Neural cell (in vitro differentiated cells): ENCODE measurements around the gene HMCN2. TPM values are rescaled to one million over a fixed set of nuclear protein-coding genes. Genes with fewer than 3 reads are reported as not detected.

Experiments used
- H2AFZ ChIP-seq: fragments of 200-600, 300-800 bp; sonication (generic), shearing (Covaris generic); 2 replicates; pipeline ENCODE4 v1.6.0; 2014; ENCODE audit warnings: low read depth, mild to moderate bottlenecking, antibody characterized with exemption, low read length, moderate library complexity
- H3F3A ChIP-seq: fragments of 200-600 bp; shearing (Covaris generic); 2 replicates; pipeline ENCODE4 v1.6.1; 2016; ENCODE audit warnings: mild to moderate bottlenecking, moderate library complexity, mixed read lengths, antibody characterized with exemption, low read length; ENCODE audit not compliant: insufficient read depth, poor library complexity, severe bottlenecking
- H3K27ac ChIP-seq: fragments of 200-600, 300-800 bp; sonication (generic), shearing (Covaris generic); 2 replicates; pipeline ENCODE4 v1.5.1; 2014; ENCODE audit warnings: mild to moderate bottlenecking, low read length, moderate library complexity
- H3K27me3 ChIP-seq: fragments of 300-800, 200-600 bp; sonication (generic), shearing (Covaris generic); 2 replicates; pipeline ENCODE4 v1.6.0; 2014; ENCODE audit warnings: mild to moderate bottlenecking, low read depth, low read length, moderate library complexity; ENCODE audit not compliant: insufficient read depth
- H3K36me3 ChIP-seq: fragments of 300-800, 200-600 bp; sonication (generic), shearing (Covaris generic); 2 replicates; pipeline ENCODE4 v1.5.1; 2014; ENCODE audit warnings: mild to moderate bottlenecking, antibody characterized with exemption, low read length, moderate library complexity; ENCODE audit not compliant: insufficient read depth
- H3K4me2 ChIP-seq: fragments of 300-800, 200-600 bp; sonication (generic), shearing (Covaris generic); 2 replicates; pipeline ENCODE4 v1.6.0; 2014; ENCODE audit warnings: mild to moderate bottlenecking, low read length
- H3K4me3 ChIP-seq: fragments of 300-800, 200-600 bp; sonication (generic), shearing (Covaris generic); 2 replicates; pipeline ENCODE4 v1.5.1; 2014; ENCODE audit warnings: mild to moderate bottlenecking, low read length, moderate library complexity
- H3K79me2 ChIP-seq: fragments of 200-600 bp; shearing (Covaris generic); replicated peaks from 2 replicates; pipeline ENCODE4 v1.6.0; 2014; ENCODE audit warnings: mild to moderate bottlenecking, low read length, moderate library complexity; ENCODE audit not compliant: insufficient read depth
- H3K9ac ChIP-seq: fragments of 300-800, 200-600 bp; sonication (generic), shearing (Covaris generic); 2 replicates; pipeline ENCODE4 v1.6.1; 2016; ENCODE audit warnings: mild to moderate bottlenecking, low read length, mixed read lengths
- H3K9me2 ChIP-seq: fragments of 200-600 bp; shearing (Covaris generic); 2 replicates; pipeline ENCODE4 v1.6.1; 2016; ENCODE audit warnings: mild to moderate bottlenecking, low read length, mixed read lengths; ENCODE audit not compliant: insufficient read depth
- H3K9me3 ChIP-seq: fragments of 200-600, 300-800 bp; sonication (generic), shearing (Covaris generic); 2 replicates; pipeline ENCODE4 v1.6.1; 2016; ENCODE audit warnings: mild to moderate bottlenecking, mixed run types, low read length, moderate library complexity, mixed read lengths
- H4K20me1 ChIP-seq: fragments of 200-600 bp; shearing (Covaris generic); 2 replicates; pipeline ENCODE4 v1.6.1; 2016; ENCODE audit warnings: mild to moderate bottlenecking, mixed run types; ENCODE audit not compliant: insufficient read depth
- EP300 ChIP-seq: fragments of 450-650 bp; conservative IDR thresholded peaks from 2 replicates; pipeline ENCODE4 v1.6.1; 2014; ENCODE audit warnings: antibody characterized with exemption, mild to moderate bottlenecking, moderate library complexity; ENCODE audit not compliant: poor library complexity, severe bottlenecking
- EZH2 ChIP-seq: fragments of 200-600, 300-800 bp; shearing (Covaris generic), sonication (generic); IDR thresholded peaks from 2 replicates; pipeline ENCODE4 v1.6.1; 2014; ENCODE audit warnings: antibody characterized with exemption, low read length, borderline replicate concordance, mild to moderate bottlenecking; ENCODE audit not compliant: insufficient read depth, poor library complexity, severe bottlenecking
- MXI1 ChIP-seq: fragments of 450-650 bp; conservative IDR thresholded peaks from 2 replicates; pipeline ENCODE4 v1.6.1; 2014; ENCODE audit warnings: antibody characterized with exemption, mild to moderate bottlenecking; ENCODE audit not compliant: poor library complexity, severe bottlenecking
- POLR2AphosphoS5 ChIP-seq: IDR thresholded peaks from 2 replicates; pipeline ENCODE4 v1.6.1; 2012
- RAD21 ChIP-seq: fragments of 450-650 bp; conservative IDR thresholded peaks from 2 replicates; pipeline ENCODE4 v1.6.1; 2014; ENCODE audit warnings: antibody characterized with exemption, mild to moderate bottlenecking, moderate library complexity
- REST ChIP-seq: IDR thresholded peaks from 2 replicates; pipeline ENCODE4 v1.6.1; 2012; ENCODE audit warnings: borderline replicate concordance
- SMC3 ChIP-seq: fragments of 450-650 bp; conservative IDR thresholded peaks from 2 replicates; pipeline ENCODE4 v1.6.1; 2014; ENCODE audit warnings: antibody characterized with exemption, mild to moderate bottlenecking, moderate library complexity; ENCODE audit not compliant: poor library complexity
- TAF1 ChIP-seq: IDR thresholded peaks from 2 replicates; pipeline ENCODE4 v1.6.1; 2012; ENCODE audit warnings: low read depth
- polyA plus RNA-seq: library from polyadenylated mRNA; depleted of rRNA; stranded (reverse); fragments of >200 nt; gene quantifications from 2 replicates; pipeline ENCODE4 v1.2.3, GENCODE V29; 2014
- TF ChIP-seq, protein P1 (sequence below): fragments of 450-650 bp; IDR thresholded peaks from 2 replicates; pipeline ENCODE4 v1.5.1; 2014; ENCODE audit warnings: antibody characterized with exemption, mild to moderate bottlenecking, moderate library complexity; ENCODE audit not compliant: poor library complexity, severe bottlenecking

Gene HMCN2
- polyA plus RNA-seq, 1 donor from 2014 or later: 1.7 TPM

DNA sequence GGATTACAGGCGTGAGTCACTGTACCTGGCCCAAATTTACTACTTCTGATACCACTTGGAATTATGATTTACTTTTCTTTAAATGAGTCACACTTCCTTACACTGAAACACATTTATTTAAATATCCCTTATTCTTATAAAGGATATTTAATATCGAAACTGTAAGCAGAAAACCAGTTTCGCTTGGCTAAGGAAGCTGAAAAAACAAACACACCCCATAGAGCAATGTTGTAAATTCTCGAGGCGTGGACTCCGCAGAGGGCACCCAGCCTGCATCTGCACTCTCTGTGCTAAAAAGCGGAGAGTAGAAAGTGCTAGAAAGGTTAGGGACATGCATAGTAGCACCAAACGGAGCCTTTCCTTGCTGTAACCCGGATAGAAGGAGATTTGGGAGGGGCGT, 86.5 kb downstream of the HMCN2 start:
- no peaks in the 10 kb centered on the region for H3K27me3 ChIP-seq
- H2AFZ ChIP-seq: no peak overlapping the region
- no peaks in the 10 kb centered on the region for H3K9me3 ChIP-seq
- H3K79me2 ChIP-seq: no peaks in the 10 kb centered on the region
- H3K4me2 ChIP-seq: no peak overlapping the region
- H4K20me1 ChIP-seq: no peaks in the 10 kb centered on the region
- TF ChIP-seq, protein P1, sequence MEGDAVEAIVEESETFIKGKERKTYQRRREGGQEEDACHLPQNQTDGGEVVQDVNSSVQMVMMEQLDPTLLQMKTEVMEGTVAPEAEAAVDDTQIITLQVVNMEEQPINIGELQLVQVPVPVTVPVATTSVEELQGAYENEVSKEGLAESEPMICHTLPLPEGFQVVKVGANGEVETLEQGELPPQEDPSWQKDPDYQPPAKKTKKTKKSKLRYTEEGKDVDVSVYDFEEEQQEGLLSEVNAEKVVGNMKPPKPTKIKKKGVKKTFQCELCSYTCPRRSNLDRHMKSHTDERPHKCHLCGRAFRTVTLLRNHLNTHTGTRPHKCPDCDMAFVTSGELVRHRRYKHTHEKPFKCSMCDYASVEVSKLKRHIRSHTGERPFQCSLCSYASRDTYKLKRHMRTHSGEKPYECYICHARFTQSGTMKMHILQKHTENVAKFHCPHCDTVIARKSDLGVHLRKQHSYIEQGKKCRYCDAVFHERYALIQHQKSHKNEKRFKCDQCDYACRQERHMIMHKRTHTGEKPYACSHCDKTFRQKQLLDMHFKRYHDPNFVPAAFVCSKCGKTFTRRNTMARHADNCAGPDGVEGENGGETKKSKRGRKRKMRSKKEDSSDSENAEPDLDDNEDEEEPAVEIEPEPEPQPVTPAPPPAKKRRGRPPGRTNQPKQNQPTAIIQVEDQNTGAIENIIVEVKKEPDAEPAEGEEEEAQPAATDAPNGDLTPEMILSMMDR: no peak
- no peak for TF ChIP-seq POLR2AphosphoS5
- TF ChIP-seq EZH2: no peak
- TF ChIP-seq SMC3: no peak
- TF ChIP-seq EP300: no peak
- TF ChIP-seq RAD21: no peak
- no peak for TF ChIP-seq REST
- TF ChIP-seq TAF1: no peak
- no peak for TF ChIP-seq MXI1
- no peak overlapping the region for H3K9ac ChIP-seq
- no peaks in the 10 kb centered on the region for H3K36me3 ChIP-seq
- no peak overlapping the region for H3K27ac ChIP-seq
- no peaks in the 10 kb centered on the region for H3K9me2 ChIP-seq
- no peaks in the 10 kb centered on the region for H3F3A ChIP-seq
- no peak overlapping the region for H3K4me3 ChIP-seq

- Histone ChIP-seq H4K20me1 (no peaks in the 10 kb centered on the region), H3K9me2 (no peaks in the 10 kb centered on the region), H3F3A (no peaks in the 10 kb centered on the region), H3K79me2 (no peaks in the 10 kb centered on the region), H2AFZ (no peak overlapping the region), H3K9ac (no peak overlapping the region), H3K4me3 (no peak overlapping the region), H3K36me3 (no peaks in the 10 kb centered on the region), H3K9me3 (no peaks in the 10 kb centered on the region), H3K27ac (no peak overlapping the region), H3K4me2 (no peak overlapping the region), H3K27me3 (no peaks in the 10 kb centered on the region)
- no peak for TF ChIP-seq EZH2
- no peak for TF ChIP-seq EP300
- TF ChIP-seq MXI1: no peak
- TF ChIP-seq RAD21: no peak
- TF ChIP-seq TAF1: no peak
- TF ChIP-seq SMC3: no peak
- no peak for TF ChIP-seq REST
- TF ChIP-seq, protein P1: no peak
- no peak for TF ChIP-seq POLR2AphosphoS5
Observed at GRCh38 chr9:130352586-130353285, 87.2 kb downstream of the HMCN2 start.
